Activated CD4-positive, CD25-positive, alpha-beta regulatory T cell treated with anti-CD3 and anti-CD28 coated beads, Interleukin-2, amount 50 U/mL, for 16 hours (primary cell): ENCODE data around the gene SLC25A18.
"Not testable (repeated sequence)": the region's sequence is repeated elsewhere in the genome, so short reads cannot be mapped to it uniquely, and the experiment has no call there.

Source experiments
- DNase-seq: peaks from one replicate; pipeline ENCODE4 v3.0.0-alpha.2; 2020; ENCODE audit warnings: low read depth, low spot score

Gene SLC25A18, protein sequence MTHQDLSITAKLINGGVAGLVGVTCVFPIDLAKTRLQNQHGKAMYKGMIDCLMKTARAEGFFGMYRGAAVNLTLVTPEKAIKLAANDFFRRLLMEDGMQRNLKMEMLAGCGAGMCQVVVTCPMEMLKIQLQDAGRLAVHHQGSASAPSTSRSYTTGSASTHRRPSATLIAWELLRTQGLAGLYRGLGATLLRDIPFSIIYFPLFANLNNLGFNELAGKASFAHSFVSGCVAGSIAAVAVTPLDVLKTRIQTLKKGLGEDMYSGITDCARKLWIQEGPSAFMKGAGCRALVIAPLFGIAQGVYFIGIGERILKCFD

DNA sequence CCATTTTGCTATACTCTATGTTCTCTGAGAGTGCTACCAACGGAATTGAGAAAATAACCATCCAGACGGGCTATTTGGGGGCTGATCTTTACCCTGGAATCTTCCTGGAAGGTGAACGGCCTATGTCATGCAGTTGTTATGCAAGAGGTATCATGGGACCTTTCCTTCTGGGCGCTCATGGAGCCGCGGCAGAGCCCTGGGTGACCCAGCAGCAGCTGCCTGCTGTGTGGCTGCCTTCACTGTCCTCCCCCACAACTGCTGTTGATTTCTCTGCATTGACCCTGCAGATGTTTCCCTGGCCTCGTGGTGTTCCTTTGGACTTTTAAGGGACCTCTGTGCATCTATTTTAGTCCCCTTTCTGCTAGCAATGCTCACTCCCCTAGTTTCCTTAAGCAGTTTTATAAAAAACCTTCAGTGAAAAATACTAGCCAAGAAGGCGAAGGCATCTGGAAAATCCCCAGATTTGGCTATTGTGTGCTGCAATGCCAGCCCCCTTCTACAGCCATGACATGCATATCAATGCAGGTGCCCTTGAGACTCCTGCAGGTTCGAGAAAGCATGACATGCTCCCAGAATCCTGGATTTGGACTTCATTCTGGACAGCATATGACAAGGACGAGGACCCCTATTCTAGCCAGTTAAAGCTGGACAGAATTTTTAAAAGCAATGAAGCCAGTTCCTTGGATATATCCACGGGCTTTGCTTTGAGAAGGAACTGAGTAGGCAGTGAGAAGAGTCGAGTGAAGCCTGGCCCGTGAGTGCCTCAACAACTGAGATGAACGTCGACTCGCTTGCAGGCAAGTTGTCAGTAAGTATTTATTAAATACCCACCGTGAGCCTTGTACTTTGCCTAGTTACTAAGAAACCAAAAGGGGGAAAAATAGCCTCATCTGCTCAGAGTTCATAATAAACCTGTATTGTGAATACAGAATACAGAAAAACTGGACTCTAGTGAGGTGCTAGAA lies at the start of gene SLC25A18:
SLC25A18 (plus strand) TSS at position 593 of the 965 bp plus-strand sequence. CDS start 16,447 bp downstream, outside the sequence.
- DNase-seq = no peak

DNA sequence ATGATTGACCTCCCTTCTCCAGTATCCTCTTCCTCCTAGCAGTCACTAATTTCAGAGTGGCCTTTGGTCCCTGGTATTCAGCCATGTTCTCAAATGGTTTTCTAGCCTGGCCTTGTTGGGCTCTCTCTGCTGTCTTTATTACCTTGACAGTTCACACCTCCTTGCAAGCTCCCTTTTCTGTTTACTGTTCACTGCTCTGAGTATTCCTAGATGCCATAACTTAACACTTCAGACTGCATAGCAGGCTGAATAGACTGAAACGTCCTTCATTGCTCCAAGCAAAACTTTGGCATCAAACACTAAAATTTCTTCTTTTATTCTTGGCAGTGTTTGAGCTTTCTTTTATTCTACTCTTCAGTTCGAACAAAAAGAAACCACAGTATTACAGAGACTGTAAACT lies 49.7 kb upstream of the SLC25A18 start:
- no peak for DNase-seq

DNA sequence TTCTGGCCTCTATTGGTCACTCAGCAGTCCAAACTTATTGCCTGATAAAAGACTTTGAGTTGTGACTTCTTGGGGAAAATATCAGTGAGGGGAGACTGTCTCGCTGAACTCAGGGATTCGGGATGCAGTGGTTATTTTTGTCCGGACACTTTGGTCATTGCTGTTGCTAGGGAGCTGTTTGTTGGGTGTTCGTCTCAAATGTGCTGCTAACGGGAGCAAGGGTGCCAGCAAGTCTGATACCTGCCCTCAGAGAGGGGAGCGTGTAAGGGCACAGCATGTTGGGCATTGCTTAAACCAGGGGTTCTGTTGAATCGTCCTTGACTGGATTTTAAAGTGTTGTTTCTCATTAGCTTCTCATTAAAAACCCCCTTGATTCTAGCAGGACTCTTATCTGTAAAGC lies 49.2 kb upstream of the SLC25A18 start:
- no peak for DNase-seq

DNA sequence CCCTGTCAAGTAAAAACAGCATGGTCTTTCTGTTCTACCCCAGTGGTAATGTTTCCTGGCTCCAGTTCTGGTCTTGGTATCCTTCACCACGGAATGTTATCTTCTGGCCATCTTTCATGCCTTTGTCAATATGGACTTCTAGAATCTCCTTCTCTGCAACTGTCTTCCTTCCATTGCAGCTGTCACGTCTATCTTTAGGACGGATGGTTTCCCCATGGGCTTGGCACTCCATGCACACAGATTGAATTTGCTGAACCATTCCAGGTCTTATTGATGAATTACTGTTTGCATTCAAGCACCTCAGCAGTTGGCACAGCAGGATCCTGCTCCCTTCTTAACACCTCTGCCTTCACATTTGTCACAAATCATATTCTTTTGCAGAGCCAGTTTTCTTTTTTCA lies 44.9 kb upstream of the SLC25A18 start:
- no peak for DNase-seq

DNA sequence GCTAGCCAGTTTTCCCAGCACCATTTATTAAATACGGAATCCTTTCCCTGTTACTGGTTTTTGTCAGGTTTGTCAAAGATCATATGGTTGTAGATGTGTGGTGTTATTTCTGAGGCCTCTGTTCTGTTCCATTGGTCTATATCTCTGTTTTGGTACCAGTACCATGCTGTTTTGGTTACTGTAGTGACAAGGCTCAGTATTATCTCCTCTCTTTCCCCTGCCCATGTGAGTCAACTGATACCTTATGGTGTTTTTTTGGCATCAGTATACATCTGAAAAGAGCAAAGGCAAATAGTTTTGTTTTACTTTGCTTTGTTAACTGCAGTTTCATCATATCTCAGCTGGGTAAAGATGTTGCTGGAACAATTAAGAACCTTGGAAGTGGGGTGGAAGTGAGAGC lies 41.3 kb upstream of the SLC25A18 start:
- DNase-seq = not testable (repeated sequence)

DNA sequence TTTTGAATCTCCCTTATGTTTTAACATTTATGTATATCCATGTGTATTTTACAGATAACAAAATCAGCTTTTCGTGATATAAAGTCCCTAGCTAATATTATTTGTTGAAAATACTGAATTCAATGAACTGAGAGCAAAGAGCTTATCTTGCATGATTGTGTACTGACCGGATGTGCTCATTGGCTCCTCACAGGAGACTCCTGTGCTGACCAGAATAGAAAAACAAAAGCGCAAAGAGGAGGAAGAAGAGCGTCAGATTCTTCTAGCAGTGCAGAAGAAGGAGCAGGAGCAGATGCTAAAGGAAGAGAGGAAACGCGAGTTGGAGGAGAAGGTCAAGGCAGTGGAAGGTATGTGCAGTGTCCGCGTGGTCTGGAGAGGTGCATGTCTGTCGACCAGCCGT lies 39.4 kb upstream of the SLC25A18 start:
- no peak for DNase-seq

DNA sequence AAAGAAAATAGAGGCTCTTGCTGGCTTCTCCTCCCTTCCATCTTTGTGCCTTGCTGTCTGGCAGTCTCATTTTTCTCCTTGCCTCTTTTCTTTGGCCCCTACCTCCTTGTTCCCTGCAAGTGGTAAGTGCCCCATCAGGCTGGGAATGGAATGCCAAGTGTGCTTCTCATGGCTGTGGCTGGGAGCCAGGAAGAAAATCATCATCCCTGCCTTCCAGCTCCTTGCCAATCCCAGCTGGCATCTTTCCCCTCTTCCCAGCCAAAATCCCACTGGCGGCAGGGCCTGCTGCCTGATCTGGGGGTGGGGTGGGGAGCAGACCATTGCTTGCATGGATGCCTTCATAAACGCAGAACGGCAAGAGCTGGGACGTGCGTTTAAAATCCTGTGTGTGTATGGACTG lies 27.0 kb upstream of the SLC25A18 start:
- no peak for DNase-seq

DNA sequence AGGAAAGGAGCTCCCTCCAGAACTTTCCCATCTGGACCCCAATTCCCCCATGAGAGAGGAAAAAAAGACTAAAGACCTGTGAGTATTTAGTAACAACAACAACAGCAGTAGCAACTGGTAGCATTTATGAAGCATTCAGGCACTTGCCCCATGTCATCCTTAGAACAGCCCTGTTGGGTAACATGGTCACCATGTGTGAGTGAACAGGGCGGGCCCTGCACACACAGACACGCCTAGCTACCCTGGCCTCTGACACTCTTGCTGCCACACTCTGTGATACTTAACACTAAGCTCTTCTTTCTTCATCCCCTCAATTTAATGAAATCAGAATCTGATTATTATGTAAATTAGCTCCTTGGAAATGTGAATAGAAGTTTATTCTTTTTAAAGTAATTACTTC lies 26.1 kb upstream of the SLC25A18 start:
- no peak for DNase-seq

DNA sequence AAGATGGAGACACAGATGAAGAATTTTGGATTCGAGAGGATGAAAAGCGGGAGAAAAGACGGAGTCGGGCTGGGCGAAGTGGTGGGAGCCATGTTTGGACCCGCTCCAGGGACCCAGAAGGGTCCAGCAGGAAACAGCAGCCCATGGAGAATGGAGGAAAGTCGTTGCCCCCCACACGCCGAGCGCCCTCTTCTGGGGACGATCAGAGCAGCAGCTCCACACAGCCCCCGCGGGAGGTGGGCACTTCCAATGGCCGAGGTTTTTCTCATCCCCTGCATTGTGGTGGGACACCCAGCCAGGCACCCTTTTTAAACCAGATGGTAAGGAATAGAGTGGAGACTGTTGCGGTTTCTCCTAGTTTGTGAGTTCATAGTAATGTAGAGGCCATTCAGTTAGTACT lies 22.8 kb upstream of the SLC25A18 start:
- DNase-seq = no peak

DNA sequence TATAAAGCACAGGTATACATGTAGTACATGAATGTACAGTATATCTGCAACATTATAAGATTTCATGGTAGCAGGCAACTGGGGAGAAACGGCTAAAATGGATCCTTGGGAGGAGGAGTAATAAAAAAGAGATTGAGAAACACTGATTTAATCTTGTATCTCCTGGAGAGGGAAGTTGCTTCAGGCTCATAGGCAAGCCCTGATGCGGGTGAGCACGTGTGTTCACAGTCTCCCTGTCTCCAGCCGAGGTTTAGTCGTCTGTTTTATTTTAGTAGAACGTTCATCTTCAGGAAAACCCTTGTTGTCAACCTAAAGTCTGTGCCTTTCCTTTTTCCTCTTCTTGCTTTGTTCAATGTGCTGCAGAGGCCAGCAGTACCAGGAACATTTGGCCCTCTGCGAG lies 21.8 kb upstream of the SLC25A18 start:
- no peak for DNase-seq

DNA sequence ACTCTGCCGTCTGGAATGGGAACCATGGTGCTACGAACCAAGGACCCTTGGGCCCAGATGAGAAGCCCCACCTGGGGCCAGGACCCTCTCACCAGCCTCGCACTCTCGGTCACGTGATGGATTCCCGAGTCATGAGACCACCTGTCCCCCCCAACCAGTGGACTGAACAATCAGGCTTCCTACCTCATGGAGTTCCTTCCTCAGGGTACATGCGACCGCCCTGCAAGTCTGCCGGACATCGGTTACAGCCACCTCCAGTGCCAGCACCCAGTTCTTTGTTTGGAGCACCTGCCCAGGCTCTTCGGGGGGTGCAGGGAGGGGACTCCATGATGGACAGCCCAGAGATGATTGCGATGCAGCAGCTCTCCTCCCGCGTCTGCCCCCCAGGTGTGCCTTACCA lies 20.8 kb upstream of the SLC25A18 start:
- DNase-seq = no peak

DNA sequence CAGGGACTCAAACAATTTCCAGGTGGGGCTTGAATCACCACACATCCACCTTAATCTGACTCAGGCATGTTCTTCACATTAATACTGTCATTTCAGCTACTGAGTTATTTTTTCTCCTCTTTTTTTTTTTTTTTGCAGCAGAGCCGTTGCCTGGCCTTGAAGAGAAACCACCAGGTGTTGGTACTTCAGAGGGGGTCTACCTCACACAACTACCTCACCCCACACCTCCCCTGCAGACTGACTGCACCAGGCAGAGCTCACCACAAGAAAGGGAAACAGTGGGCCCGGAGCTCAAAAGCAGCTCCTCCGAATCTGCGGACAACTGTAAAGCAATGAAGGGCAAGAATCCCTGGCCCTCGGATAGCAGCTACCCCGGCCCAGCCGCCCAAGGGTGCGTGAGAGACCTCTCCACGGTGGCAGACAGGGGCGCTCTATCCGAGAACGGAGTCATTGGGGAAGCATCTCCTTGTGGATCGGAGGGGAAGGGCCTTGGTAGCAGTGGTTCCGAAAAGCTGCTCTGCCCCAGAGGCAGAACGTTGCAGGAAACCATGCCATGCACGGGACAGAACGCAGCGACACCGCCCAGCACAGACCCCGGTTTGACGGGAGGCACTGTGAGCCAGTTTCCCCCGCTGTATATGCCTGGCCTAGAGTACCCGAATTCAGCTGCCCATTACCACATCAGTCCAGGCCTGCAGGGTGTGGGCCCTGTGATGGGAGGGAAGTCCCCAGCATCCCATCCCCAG lies 15.1 kb upstream of the SLC25A18 start:
- no peak for DNase-seq

DNA sequence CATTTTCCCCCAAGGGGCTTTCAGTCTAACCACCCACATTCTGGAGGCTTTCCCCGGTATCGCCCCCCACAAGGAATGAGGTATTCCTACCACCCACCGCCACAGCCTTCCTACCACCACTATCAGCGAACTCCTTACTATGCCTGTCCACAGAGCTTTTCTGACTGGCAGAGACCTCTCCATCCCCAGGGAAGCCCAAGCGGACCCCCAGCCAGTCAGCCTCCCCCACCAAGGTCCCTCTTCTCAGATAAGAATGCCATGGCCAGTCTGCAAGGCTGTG lies 14.6 kb upstream of the SLC25A18 start:
- DNase-seq = no peak

DNA sequence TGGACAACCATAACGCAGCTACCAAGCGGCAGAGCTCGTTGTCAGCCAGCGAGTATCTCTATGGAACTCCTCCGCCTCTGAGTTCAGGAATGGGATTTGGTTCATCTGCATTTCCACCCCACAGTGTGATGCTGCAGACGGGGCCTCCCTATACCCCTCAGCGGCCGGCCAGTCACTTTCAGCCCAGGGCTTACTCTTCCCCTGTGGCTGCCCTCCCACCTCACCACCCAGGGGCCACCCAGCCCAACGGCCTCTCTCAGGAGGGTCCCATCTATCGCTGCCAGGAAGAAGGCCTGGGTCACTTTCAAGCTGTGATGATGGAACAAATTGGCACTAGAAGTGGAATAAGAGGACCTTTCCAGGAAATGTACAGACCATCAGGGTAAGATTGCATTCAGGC lies 14.1 kb upstream of the SLC25A18 start:
- no peak for DNase-seq

DNA sequence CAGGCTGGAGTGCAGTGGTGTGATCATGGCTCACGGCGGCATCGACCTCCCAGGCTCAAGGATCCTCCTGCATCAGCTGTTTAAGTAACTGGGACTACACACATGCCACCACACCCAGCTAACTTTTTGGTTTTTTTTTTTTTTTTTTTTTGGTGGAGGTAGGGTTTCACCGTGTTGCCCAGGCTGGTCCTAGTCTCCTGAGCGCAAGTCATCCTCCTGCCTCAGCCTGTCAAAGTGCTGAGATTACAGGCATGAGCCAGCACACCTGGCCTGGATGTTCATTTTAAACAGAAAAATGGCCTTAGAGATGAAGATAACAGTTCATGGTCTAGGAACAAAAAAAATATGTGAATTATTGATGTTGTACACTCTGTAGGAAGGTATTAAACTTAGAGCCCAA lies 13.6 kb upstream of the SLC25A18 start:
- no peak for DNase-seq

DNA sequence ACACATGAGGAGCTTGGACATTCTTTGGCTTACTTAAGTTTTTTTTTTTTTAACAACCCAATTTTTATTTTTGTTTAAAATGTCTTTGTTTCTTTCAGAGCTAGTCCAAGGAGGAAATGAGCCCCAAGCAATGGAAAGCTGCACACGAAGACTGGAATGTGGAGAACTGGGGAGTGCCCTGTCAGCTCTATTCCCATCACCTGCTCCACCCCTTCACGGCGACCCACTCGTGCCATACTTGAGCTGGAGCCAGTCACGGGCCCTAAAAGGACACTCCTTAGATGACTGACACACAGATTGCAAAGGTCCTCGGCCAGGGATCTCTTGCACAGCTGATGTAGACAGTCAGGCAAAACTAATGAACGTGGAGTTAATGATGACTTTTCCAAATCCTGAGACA lies 10.6 kb upstream of the SLC25A18 start:
- DNase-seq = no peak

DNA sequence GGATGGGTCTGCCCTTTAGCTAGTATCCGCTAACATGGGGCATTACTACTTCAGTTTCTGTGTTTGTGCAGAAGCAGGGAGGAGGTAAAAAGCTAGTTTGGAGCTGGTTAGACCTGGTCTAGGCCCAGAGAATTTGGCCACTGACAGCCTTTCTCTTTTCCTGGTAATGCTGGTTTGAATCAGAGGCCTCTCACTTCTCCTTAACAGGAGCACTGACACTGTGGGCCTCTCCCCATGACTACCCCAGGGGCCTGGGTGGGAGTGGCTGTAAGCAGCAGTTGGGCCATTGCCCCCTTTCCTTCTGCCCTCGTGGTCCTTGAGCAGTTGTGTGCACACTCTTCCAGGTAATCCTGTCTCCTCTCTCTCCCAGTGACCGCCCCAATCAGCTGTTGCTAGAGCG lies 8.5 kb upstream of the SLC25A18 start:
- no peak for DNase-seq

DNA sequence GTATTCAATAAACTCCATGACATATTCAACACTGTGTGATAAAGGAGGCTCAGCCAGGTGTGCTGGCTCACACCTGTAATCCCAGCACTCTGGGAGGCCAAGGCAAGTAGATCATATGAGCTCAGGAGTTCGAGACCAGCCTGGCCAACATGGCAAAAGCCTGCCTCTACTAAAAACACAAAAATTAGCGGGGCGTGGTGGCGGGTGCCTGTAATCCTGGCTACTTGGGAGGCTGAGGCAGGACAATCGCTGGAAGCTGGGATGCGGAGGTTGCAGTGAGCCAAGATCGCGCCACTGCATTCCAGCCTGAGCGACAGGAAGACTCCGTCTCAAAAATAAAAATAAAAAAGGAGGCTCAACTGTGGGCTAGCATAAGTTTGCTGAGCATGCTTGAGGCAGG lies 4.1 kb upstream of the SLC25A18 start:
- DNase-seq = no peak

DNA sequence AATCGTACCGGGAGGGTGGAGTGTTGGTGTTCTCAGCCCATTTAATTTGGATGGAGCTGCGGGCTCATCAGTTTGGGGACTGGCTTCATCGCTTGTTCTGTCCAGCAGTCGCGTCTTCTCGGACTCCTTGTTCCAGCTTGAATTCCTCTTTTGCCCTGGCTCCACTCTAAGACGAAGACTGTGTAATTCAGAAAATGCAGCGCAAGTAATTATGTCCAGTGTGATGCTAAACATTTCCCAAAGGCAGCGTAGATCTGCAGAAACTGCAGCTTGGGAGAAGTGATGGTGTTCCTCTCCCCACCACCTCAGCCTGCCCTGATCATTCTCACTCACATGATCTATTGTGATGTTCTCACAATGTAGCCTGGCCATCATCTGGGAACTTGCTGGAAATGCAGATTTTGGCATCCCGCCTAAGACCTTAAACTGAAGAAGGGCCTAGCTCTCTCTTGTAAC lies 666 bp downstream of the SLC25A18 start:
- DNase-seq = no peak

DNA sequence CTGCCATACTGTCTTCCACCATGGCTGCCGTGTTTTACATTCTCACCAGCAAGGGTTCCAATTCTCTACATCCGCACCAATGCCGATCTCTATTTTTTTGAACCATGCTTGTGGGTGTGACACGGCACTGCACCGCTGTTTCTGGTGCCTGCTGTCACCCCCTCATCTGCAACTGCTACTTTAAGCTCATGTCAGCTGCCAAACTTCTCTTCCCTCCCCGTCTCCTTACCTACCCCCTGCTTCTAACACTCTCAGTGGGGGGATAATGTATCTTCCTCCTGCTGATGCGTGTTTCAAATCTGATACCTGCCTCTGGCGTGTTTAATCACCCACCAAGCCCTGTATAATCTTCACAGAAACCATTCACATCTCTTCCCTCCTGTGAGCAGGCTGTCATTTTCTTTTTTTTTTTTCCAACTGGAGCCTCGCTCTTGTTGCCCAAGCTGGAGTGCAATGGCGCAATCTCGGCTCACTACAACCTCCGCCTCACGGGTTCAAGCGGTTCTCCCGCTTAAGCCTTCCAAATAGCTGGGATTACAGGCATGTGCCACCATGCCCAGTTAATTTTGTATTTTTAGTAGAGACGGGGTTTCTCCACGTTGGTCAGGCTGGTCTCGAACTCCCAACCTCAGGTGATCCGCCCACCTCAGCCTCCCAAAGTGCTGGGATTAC lies 2.9 kb downstream of the SLC25A18 start:
- DNase-seq = not testable (repeated sequence)

DNA sequence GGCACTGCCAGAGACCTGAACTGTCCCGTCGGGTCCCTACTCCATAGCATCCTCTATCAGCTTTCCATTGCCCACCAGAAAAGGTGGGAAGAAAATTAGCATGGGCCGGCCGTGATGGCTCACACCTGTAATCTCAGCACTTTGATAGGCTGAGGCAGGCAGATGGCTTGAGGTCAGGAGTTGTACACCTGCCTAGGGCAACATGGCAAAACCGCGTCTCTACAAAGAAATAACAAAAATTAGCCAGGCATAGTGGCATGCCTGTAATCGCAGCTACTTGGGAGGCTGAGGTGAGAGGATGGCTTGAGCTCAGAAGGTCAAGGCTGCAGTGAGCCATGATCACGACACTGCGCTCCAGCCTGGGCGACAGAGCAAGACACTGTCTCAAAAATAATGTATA lies 3.5 kb downstream of the SLC25A18 start:
- DNase-seq = no peak
